Brain microvascular endothelial cell (primary cell): Measurements from ENCODE around the gene ACTRT2.

Experiments used
- DNase-seq: peaks from one replicate; pipeline ENCODE4 v3.0.0-alpha.2; 2020
- H3K27ac ChIP-seq: fragments of 250-450 bp; sonication (Bioruptor Pico); 2 replicates; pipeline ENCODE4 v1.5.1; 2020; ENCODE audit warnings: mild to moderate bottlenecking, moderate library complexity
- H3K27me3 ChIP-seq: fragments of 250-450 bp; sonication (Bioruptor Pico); replicated peaks from 2 replicates; pipeline ENCODE4 v1.5.1; 2020; ENCODE audit warnings: mild to moderate bottlenecking
- H3K36me3 ChIP-seq: fragments of 250-450 bp; sonication (Bioruptor Pico); replicated peaks from 2 replicates; pipeline ENCODE4 v1.5.1; 2020; ENCODE audit warnings: mild to moderate bottlenecking
- H3K4me3 ChIP-seq: 2 replicates; pipeline ENCODE4 v1.5.1; 2011; ENCODE audit warnings: low read depth, mild to moderate bottlenecking, control low read depth, low read length, moderate library complexity
- in situ Hi-C: cut with HindIII; loops from 2 replicates; pipeline ENCODE4 v1.10.0; 2017; ENCODE audit warnings: low sequenced_read_pairs, low pct_ligation_motif_present
- TF ChIP-seq, protein P1 (sequence below): IDR thresholded peaks from 2 replicates; pipeline ENCODE4 v1.5.1; 2011; ENCODE audit warnings: low read depth, mild to moderate bottlenecking, moderate library complexity, low read length, control low read depth, inconsistent platforms; ENCODE audit errors: missing control alignments

Gene ACTRT2

DNA sequence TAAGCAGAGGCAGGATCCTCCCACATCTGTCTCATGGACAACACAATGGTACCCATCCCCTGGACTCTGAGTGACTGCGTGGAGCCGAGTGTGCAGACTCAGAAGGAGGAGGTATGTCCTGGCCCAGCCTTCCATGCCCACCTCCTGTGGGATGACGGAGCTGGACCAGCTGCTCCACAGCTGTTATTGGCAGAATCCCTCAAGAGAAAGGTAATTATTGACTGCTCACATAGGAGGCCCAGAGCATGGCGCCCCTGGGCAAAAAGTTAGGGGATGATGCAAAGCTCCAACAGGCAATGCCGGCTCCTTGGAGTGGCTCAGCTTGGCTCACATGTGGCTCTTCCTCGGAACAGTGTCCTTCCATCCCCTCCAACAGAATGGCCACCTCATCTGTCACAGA is 12.2 kb upstream of the ACTRT2 start:
- TF ChIP-seq, protein P1, sequence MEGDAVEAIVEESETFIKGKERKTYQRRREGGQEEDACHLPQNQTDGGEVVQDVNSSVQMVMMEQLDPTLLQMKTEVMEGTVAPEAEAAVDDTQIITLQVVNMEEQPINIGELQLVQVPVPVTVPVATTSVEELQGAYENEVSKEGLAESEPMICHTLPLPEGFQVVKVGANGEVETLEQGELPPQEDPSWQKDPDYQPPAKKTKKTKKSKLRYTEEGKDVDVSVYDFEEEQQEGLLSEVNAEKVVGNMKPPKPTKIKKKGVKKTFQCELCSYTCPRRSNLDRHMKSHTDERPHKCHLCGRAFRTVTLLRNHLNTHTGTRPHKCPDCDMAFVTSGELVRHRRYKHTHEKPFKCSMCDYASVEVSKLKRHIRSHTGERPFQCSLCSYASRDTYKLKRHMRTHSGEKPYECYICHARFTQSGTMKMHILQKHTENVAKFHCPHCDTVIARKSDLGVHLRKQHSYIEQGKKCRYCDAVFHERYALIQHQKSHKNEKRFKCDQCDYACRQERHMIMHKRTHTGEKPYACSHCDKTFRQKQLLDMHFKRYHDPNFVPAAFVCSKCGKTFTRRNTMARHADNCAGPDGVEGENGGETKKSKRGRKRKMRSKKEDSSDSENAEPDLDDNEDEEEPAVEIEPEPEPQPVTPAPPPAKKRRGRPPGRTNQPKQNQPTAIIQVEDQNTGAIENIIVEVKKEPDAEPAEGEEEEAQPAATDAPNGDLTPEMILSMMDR = no peak
- no peak overlapping the region for H3K4me3 ChIP-seq
- no peaks in the 10 kb centered on the region for H3K36me3 ChIP-seq
- H3K27me3 ChIP-seq = no peaks in the 10 kb centered on the region
- DNase-seq = no peak
- in situ Hi-C loops = no loop called here
- H3K27ac ChIP-seq = no peak overlapping the region

DNA sequence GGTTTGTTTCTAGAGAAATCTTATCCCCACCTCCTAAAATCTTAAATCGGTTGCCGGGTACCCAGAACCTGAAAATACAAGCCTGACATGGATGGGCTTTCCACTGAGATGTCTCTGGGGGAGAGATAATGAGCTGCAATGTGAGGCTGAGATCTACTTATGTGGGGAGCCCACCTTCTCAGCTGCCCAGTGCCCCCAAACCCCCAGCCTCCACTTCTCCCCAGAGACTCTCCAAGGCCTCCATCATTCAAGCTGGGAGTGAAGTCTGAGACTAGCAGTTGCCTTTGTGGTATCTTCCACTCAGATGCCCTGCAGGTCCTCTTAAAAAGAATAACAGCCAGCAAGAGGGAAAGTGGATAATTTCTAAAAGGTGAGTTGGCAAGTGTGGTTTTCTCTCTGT is 11.7 kb upstream of the ACTRT2 start:
- Histone ChIP-seq H3K4me3 (no peak overlapping the region), H3K27me3 (no peaks in the 10 kb centered on the region), H3K36me3 (no peaks in the 10 kb centered on the region), H3K27ac (no peak overlapping the region)
- TF ChIP-seq, protein P1 = no peak
- in situ Hi-C loops = no loop called here
- no peak for DNase-seq

DNA sequence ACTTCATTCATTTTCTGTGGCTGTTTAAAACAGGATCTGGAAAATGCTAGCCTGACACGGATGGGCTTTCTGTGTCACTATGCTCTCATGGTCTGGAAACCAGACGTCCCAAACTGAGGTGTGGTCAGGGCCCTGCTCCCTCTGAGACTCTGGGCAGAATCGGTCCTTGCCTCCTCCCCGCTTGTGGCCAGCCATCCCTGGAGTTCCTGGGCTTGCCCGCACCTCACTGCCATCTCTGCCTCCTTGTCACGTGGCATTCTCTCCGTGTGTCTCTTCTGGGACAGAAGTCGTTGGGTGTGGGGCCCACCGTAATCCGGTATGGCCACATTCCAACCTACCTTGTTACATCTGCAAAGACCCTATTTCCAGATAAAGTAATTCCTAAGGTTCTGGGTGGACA is 10.1 kb upstream of the ACTRT2 start:
- H3K27me3 ChIP-seq = no peaks in the 10 kb centered on the region

DNA sequence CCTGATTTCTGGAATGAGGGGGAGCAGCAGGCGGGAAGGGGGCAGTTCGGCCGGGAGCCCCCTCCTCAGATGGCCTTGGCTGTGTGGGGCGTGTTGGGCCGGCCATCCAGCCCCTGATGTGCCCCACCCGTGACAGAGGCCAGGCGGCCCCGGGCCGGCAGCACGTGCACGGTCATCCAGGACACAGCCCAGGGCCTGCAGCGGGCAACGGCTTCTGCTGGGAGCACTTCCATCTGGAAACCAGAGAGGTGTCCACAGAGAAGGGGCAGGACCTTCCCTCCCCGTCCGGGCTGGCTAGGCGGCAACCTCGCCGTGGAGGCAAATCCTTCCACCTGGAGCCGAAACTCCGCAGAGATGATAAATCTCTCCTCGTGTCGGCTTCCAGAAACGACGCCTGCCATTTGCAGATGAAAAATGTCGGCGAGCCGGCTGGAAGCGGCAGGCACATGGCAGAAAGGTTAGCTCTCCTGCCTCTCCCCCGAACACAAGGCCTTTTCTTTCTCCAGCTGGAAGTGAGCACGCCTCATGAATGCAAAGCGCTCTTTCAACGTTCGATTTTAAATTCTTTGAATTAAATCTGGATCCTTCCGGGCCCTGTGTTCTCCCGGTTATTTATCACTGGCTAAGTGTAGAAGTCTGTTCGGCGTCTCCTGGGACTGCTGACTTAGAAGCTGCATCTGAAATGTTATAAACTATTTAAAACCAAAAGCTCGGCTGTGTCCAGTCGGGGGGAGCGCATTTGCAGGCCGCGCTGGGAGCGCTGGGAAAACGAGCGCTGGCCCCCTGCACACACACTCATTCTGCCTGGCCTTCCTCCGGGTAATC is 9.4 kb upstream of the ACTRT2 start:
- Histone ChIP-seq H3K4me3 (no peak overlapping the region), H3K27ac (no peak overlapping the region), H3K36me3 (no peaks in the 10 kb centered on the region), H3K27me3 (no peaks in the 10 kb centered on the region)
- TF ChIP-seq, protein P1 = no peak
- DNase-seq = no peak
- in situ Hi-C loops = no loop called here

More for the DNA sequence above, 10.1 kb upstream of the ACTRT2 start:
- TF ChIP-seq, protein P1 = no peak
- in situ Hi-C loops = no loop called here
- DNase-seq = no peak
- Histone ChIP-seq H3K36me3 (no peaks in the 10 kb centered on the region), H3K27ac (no peak overlapping the region), H3K4me3 (no peak overlapping the region)

DNA sequence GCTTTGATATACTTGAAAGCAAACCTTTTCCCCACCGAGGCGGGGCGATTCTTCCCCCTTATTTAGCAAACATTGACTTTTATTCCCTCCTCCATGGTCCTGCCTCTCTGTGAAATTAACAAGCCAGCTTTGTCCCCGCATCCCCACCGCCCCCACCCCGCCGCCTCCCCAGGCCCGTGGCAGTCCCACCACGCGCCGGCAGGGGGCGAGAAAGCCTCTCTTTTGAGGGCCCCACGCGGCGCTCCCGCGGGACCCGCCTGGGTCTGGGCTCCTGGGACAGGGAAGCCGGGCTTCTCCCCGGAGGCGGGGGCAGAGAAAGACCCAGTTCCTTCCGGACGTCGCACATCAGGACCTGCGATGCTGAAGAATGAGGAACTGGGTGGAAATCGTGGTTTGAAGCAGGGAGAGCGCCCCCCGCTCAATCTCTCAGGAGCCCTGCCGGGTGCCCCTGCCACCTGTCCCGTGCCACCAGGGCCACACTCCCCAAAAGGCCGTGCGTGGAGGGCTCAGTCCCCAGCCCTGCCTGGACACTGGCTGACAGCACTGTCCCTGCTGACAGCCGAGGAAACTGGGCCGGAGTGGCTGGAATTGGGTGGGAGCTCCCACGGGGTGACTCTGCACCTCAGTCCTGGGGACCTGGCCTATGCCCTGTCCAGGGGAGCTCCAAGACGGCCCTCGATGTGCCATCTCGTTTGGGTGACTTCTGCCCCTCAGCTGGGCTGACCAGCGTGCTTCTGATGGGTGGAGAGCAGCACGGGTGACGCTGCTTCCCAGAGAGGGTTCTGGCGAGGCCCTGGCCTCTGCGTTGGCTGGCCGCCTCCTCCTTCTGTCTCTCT is 8.6 kb upstream of the ACTRT2 start:
- in situ Hi-C loops = no loop called here
- no peak overlapping the region for H3K27ac ChIP-seq
- no peaks in the 10 kb centered on the region for H3K36me3 ChIP-seq
- TF ChIP-seq, protein P1 = peak; percentile 61
- no peak for DNase-seq
- no peak overlapping the region for H3K4me3 ChIP-seq
- H3K27me3 ChIP-seq = no peaks in the 10 kb centered on the region
